ENCODE data around the gene HMGCLL1. TPM values are rescaled to one million over a fixed set of nuclear protein-coding genes. Genes with fewer than 3 reads are reported as not detected.

HMGCLL1 gene
- total RNA-seq, 2 donors from 2014 or later, result not detected

- H3K4me1 ChIP-seq (ENCODE audit: control insufficient read depth in 1 of 2, low read depth in 2 of 2), result no peaks in the 10 kb centered on the region
- no peak for TF ChIP-seq CTCF (IDR thresholded peaks at IDR 0.05)
- H3K27me3 ChIP-seq (replicated peaks; ENCODE audit: insufficient read depth), result no peaks in the 10 kb centered on the region
- no peaks in the 10 kb centered on the region for H3K36me3 ChIP-seq
- no peak overlapping the region for H3K4me3 ChIP-seq
- H3K9me3 ChIP-seq, result no peaks in the 10 kb centered on the region
- DNase-seq (ENCODE audit: low spot score), result no peak
- no peak for ATAC-seq (ENCODE audit: insufficient number of reproducible peaks, low FRiP score, low read depth)
- no peak overlapping the region for H3K27ac ChIP-seq
Observed at GRCh38 chr6:55490871-55491270, 88.1 kb downstream of the HMGCLL1 start.

GRCh38 chr6:55474382-55474781 is 104.6 kb downstream of the HMGCLL1 start:
- ATAC-seq (ENCODE audit: insufficient number of reproducible peaks, low FRiP score, low read depth) (no peak), DNase-seq (ENCODE audit: low spot score) (no peak)
- TF ChIP-seq CTCF (IDR thresholded peaks at IDR 0.05), result no peak
- no peak overlapping the region for H3K27ac ChIP-seq
- H3K27me3 ChIP-seq (replicated peaks; ENCODE audit: insufficient read depth), result no peaks in the 10 kb centered on the region
- no peaks in the 10 kb centered on the region for H3K9me3 ChIP-seq
- H3K36me3 ChIP-seq, result no peaks in the 10 kb centered on the region
- H3K4me3 ChIP-seq, result no peak overlapping the region
- no peaks in the 10 kb centered on the region for H3K4me1 ChIP-seq (ENCODE audit: control insufficient read depth in 1 of 2, low read depth in 2 of 2)

- TF ChIP-seq CTCF (IDR thresholded peaks at IDR 0.05), result no peak
- Histone ChIP-seq H3K36me3 (no peaks in the 10 kb centered on the region), H3K4me3 (no peak overlapping the region), H3K9me3 (no peaks in the 10 kb centered on the region), H3K27ac (no peak overlapping the region), H3K27me3 (replicated peaks; ENCODE audit: insufficient read depth) (no peaks in the 10 kb centered on the region), H3K4me1 (ENCODE audit: control insufficient read depth in 1 of 2, low read depth in 2 of 2) (no peaks in the 10 kb centered on the region)
- ATAC-seq (ENCODE audit: insufficient number of reproducible peaks, low FRiP score, low read depth) (no peak), DNase-seq (ENCODE audit: low spot score) (no peak)
Observed at GRCh38 chr6:55473722-55474121, 105.3 kb downstream of the HMGCLL1 start.

GRCh38 chr6:55469951-55470366 is 109.0 kb downstream of the HMGCLL1 start:
- no peaks in the 10 kb centered on the region for H3K27me3 ChIP-seq (replicated peaks; ENCODE audit: insufficient read depth)
- TF ChIP-seq CTCF (IDR thresholded peaks at IDR 0.05), result no peak
- no peak overlapping the region for H3K27ac ChIP-seq
- no peaks in the 10 kb centered on the region for H3K36me3 ChIP-seq
- no peaks in the 10 kb centered on the region for H3K4me1 ChIP-seq (ENCODE audit: control insufficient read depth in 1 of 2, low read depth in 2 of 2)
- no peak for ATAC-seq (ENCODE audit: insufficient number of reproducible peaks, low FRiP score, low read depth)
- no peak overlapping the region for H3K4me3 ChIP-seq
- H3K9me3 ChIP-seq, result no peaks in the 10 kb centered on the region
- DNase-seq (ENCODE audit: low spot score), result no peak

GRCh38 chr6:55456016-55456415 is 123.0 kb downstream of the HMGCLL1 start:
- H3K27me3 ChIP-seq (replicated peaks; ENCODE audit: insufficient read depth), result no peaks in the 10 kb centered on the region
- no peak for TF ChIP-seq CTCF (IDR thresholded peaks at IDR 0.05)
- ATAC-seq (ENCODE audit: insufficient number of reproducible peaks, low FRiP score, low read depth), result no peak

More at GRCh38 chr6:55456016-55456415, 123.0 kb downstream of the HMGCLL1 start:
- no peak overlapping the region for H3K27ac ChIP-seq
- no peak overlapping the region for H3K4me3 ChIP-seq
- H3K4me1 ChIP-seq (ENCODE audit: control insufficient read depth in 1 of 2, low read depth in 2 of 2), result no peaks in the 10 kb centered on the region
- no peaks in the 10 kb centered on the region for H3K36me3 ChIP-seq
- no peak for DNase-seq (ENCODE audit: low spot score)
- no peaks in the 10 kb centered on the region for H3K9me3 ChIP-seq

Data from thoracic aorta (tissue), 2 donors.